ENCODE results near the gene LRP3.

DNA sequence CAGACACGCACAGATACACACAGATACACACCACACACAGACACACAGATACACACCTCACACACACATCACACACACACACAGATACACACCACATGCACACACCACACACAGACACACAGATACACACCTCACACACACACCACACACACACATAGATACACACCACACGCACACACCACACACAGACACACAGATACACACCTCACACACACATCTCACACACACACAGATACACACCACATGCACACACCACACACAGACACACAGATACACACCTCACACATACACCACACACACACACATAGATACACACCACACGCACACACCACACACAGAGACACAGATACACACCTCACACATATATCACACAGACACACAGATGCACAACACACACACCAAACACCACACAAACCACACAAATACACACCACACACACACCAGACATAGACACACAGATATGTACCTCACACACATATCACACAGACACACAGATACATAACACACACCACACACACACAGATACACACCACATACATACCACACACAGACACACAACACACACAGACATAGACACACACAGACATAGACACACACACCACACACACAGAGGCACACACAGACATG is 55.7 kb downstream of the LRP3 start:
- TF ChIP-seq, protein P1, sequence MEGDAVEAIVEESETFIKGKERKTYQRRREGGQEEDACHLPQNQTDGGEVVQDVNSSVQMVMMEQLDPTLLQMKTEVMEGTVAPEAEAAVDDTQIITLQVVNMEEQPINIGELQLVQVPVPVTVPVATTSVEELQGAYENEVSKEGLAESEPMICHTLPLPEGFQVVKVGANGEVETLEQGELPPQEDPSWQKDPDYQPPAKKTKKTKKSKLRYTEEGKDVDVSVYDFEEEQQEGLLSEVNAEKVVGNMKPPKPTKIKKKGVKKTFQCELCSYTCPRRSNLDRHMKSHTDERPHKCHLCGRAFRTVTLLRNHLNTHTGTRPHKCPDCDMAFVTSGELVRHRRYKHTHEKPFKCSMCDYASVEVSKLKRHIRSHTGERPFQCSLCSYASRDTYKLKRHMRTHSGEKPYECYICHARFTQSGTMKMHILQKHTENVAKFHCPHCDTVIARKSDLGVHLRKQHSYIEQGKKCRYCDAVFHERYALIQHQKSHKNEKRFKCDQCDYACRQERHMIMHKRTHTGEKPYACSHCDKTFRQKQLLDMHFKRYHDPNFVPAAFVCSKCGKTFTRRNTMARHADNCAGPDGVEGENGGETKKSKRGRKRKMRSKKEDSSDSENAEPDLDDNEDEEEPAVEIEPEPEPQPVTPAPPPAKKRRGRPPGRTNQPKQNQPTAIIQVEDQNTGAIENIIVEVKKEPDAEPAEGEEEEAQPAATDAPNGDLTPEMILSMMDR (IDR thresholded peaks at IDR 0.05) = no peak
- no peak for TF ChIP-seq POLR2A (IDR thresholded peaks at IDR 0.05)

Measured in upper lobe of left lung (tissue), 4 donors.